Upper lobe of left lung (tissue), 6 donors: ENCODE measurements around the gene ATF6. TPM values are rescaled to one million over a fixed set of nuclear protein-coding genes. Genes with fewer than 3 reads are reported as not detected.

ENCODE experiments used
- ATAC-seq, 2 donors: fragments of 200-7000 bp; cut with Tn5 transposase; one replicate each; pipeline ENCODE4 v1.9.1; 2022; ENCODE audit warnings: mild to moderate bottlenecking in 2 of 2, moderate library complexity in 2 of 2; ENCODE audit not compliant: low FRiP score in 2 of 2
- DNase-seq, 2 donors: peaks; one replicate each; pipeline ENCODE4 v3.0.0-alpha.2; 2019 to 2020
- H3K27ac ChIP-seq, 4 donors: fragments of 200-600 bp; sonication (generic); one replicate each; pipeline ENCODE4 v1.5.1; 2016 to 2019
- H3K27me3 ChIP-seq, 4 donors: fragments of 200-600 bp; sonication (generic); one replicate each; pipeline ENCODE4 v1.5.1; 2017 to 2019
- H3K36me3 ChIP-seq, 4 donors: fragments of 200-600 bp; sonication (generic); one replicate each; pipeline ENCODE4 v1.5.1; 2016 to 2019
- H3K4me1 ChIP-seq, 4 donors: fragments of 200-600 bp; sonication (generic); one replicate each; pipeline ENCODE4 v1.5.1; 2018 to 2019
- H3K4me3 ChIP-seq, 4 donors: fragments of 200-600 bp; sonication (generic); one replicate each; pipeline ENCODE4 v1.5.1; 2017 to 2019; ENCODE audit warnings: mild to moderate bottlenecking in 2 of 4, moderate library complexity in 1 of 4
- H3K9me3 ChIP-seq, 4 donors: fragments of 200-600 bp; sonication (generic); one replicate each; pipeline ENCODE4 v1.5.1; 2018 to 2019
- EP300 ChIP-seq, 4 donors: sonication (generic); formaldehyde crosslinking; IDR thresholded peaks; one replicate each; pipeline ENCODE4 v1.5.1; 2017; ENCODE audit warnings: antibody characterized with exemption in 4 of 4, control low read depth in 2 of 4
- POLR2A ChIP-seq, 4 donors: fragments of 450-650 bp; IDR thresholded peaks; one replicate each; pipeline ENCODE4 v1.5.1; 2016 to 2017; ENCODE audit warnings: antibody characterized with exemption in 4 of 4, mild to moderate bottlenecking in 2 of 4
- POLR2AphosphoS5 ChIP-seq, 2 donors: sonication (generic); formaldehyde crosslinking; IDR thresholded peaks; one replicate each; pipeline ENCODE4 v1.5.1; 2017; ENCODE audit warnings: antibody characterized with exemption in 2 of 2
- WGBS, 2 donors: methylation state at CpG; one replicate each; pipeline ENCODE4 v1.1.5; 2017 to 2018; 5-methylcytosine and 5-hydroxymethylcytosine counted together
- total RNA-seq, 6 donors: library from RNA; depleted of rRNA in 4 of 6; stranded (reverse); fragments of >200 nt in 4 of 6; gene quantifications; one replicate each; pipeline versions ENCODE4 v1.1.0 to v1.2.1, GENCODE V29; 2016 to 2021
- TF ChIP-seq, protein P1 (sequence below), 6 experiments: fragments of 450-650 bp in 4 of 6; fragments of 200-600 bp in 2 of 6; sonication (generic) in 2 of 6; IDR thresholded peaks; one replicate each; pipeline ENCODE4 v1.5.1; 2016 to 2019; ENCODE audit warnings: antibody characterized with exemption in 6 of 6
- donor health status: DM: no; HTN: no; CAD: no; lungs with moderate emphysema.
- donor health status: DM: no; HTN: yes; CAD: no; lungs with severe emphysema.

Gene ATF6
- total RNA-seq, 6 donors from 2014 or later, result 14.2 to 36.7 (median 27.0) TPM

GRCh38 chr1:161736335-161736969 lies 29.7 kb upstream of the ATF6 start:
- Histone ChIP-seq H3K4me1 (peaks cover 22 to 30% (median 26%) of the 10 kb centered on the region in 4 donors), H3K27me3 (no peaks in the 10 kb centered on the region), H3K9me3 (no peaks in the 10 kb centered on the region), H3K4me3 (no peak overlapping the region), H3K36me3 (no peaks in the 10 kb centered on the region), H3K27ac (no peak overlapping the region)
- WGBS, 2 donors, result 69 to 82% methylated on average over 4 of the region's 4 CpGs
- ATAC-seq (no peak), DNase-seq (no peak)
- no peak for TF ChIP-seq POLR2AphosphoS5 (IDR thresholded peaks at IDR 0.05)
- no peak for TF ChIP-seq POLR2A (IDR thresholded peaks at IDR 0.05)
- TF ChIP-seq, protein P1, sequence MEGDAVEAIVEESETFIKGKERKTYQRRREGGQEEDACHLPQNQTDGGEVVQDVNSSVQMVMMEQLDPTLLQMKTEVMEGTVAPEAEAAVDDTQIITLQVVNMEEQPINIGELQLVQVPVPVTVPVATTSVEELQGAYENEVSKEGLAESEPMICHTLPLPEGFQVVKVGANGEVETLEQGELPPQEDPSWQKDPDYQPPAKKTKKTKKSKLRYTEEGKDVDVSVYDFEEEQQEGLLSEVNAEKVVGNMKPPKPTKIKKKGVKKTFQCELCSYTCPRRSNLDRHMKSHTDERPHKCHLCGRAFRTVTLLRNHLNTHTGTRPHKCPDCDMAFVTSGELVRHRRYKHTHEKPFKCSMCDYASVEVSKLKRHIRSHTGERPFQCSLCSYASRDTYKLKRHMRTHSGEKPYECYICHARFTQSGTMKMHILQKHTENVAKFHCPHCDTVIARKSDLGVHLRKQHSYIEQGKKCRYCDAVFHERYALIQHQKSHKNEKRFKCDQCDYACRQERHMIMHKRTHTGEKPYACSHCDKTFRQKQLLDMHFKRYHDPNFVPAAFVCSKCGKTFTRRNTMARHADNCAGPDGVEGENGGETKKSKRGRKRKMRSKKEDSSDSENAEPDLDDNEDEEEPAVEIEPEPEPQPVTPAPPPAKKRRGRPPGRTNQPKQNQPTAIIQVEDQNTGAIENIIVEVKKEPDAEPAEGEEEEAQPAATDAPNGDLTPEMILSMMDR (IDR thresholded peaks at IDR 0.05), result no peak
- no peak for TF ChIP-seq EP300 (IDR thresholded peaks at IDR 0.05)

DNA sequence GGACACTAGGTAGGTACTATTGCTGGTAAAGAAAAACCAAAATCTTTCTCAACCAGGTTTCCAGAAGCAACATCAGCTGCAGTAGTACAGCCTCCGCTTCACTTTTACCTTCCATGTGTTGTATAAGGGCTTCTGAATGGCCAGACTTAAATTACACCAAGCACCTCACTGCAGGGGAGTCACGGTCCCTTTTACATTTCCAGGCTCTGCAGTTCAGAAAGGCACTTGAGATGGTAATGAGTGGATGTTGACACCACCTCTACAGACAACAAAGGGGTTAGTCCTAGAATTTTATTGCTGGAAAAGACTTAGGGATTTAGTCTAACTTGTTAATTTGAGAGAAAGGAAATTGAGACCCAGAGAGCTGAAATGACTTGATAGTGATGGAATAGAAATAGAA lies 28.5 kb upstream of the ATF6 start:
- Histone ChIP-seq H3K9me3 (no peaks in the 10 kb centered on the region), H3K4me1 (peaks cover 22 to 33% (median 26%) of the 10 kb centered on the region in 4 donors), H3K4me3 (no peak overlapping the region), H3K36me3 (no peaks in the 10 kb centered on the region), H3K27ac (no peak overlapping the region), H3K27me3 (no peaks in the 10 kb centered on the region)
- no peak for DNase-seq
- ATAC-seq, result no peak
- TF ChIP-seq EP300 (IDR thresholded peaks at IDR 0.05) (no peak), POLR2AphosphoS5 (IDR thresholded peaks at IDR 0.05) (no peak), POLR2A (IDR thresholded peaks at IDR 0.05) (no peak)
- TF ChIP-seq, protein P1 (IDR thresholded peaks at IDR 0.05), result no peak
- 48 to 84% methylated on average over 2 of the region's 2 CpGs for WGBS, 2 donors

DNA sequence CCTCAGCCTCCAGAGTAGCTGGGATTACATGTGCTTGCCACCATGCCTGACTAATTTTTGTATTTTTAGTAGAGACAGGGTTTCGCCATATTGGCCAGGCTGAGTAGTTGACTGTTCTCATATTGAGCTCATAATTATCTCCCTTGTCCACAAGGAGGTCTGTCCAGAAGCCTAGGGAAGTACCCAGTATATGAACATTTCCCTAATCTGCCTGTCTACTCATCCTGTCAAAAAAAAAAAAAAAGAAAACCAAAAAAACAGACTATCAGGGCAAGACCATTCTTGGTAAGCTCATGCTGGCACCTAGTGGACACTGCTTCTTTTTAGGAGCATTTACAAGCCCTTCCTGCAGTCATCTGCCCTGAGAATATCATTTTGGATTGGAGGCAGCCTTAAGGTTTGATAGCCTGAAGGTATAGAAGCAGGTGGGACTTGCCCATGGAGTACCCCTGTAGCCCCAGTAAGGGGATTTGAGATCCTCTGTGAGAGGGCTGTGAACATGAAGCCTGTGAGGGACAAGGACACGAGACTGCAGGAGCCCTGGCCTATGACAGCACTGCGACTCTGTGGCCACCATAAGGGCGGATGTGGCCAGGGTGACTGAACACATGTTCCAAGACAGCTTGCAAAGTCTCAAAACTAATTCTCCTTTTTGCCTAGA lies 27.4 kb upstream of the ATF6 start:
- no peaks in the 10 kb centered on the region for H3K9me3 ChIP-seq
- 82 to 84% methylated on average over 3 to 4 of the region's 4 CpGs for WGBS, 2 donors
- peak in 1 of 4 donors; percentile 12 for TF ChIP-seq POLR2A (IDR thresholded peaks at IDR 0.05)
- no peak for TF ChIP-seq EP300 (IDR thresholded peaks at IDR 0.05)
- peak in 1 of 2 donors; percentile 26 for TF ChIP-seq POLR2AphosphoS5 (IDR thresholded peaks at IDR 0.05)
- TF ChIP-seq, protein P1 (IDR thresholded peaks at IDR 0.05), result peak in 5 of 6 experiments; percentile 34 to 47 (median 39)
- H3K4me3 ChIP-seq, result no peak overlapping the region
- peak; percentile 81 to 82 for ATAC-seq
- DNase-seq, result peak in 1 of 2 donors; percentile 70
- no peaks in the 10 kb centered on the region for H3K27me3 ChIP-seq
- H3K4me1 ChIP-seq, result peaks cover 22 to 33% (median 26%) of the 10 kb centered on the region in 4 donors
- H3K27ac ChIP-seq, result peak overlapping the region; percentile 19 to 79 (median 50)
- no peaks in the 10 kb centered on the region for H3K36me3 ChIP-seq

DNA sequence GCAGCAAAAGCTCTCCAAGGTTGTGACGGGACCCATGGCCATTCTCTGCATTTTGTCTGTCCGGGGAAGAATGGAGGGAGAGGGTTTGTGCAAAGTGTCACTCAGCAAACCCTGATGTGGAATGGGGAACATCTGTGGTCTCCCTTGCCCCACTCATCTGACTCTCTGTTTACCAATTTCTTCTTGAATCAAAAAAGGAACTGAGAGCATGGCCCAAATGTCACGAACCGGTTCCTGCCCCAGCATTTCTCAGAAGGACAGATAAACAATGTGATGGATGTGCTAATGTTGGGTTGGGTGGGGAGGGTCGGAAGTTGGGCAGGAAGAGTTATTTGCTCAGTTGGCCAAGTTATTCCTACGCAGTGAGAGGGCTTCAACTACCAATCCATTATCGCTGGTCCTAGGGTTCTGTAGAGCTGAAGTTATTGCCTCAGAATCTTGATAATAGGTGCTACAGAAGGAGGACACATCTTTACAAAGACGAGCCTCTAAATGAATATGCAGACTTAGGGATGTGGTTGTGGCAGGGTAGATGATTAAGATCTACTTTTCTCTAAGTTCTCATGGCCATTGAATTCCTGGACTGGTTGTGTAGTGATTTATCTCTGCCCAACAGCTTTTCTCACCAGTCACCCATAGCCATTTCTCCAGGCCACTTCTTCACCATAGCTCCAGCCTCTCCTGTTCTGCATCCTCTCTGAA lies 26.1 kb upstream of the ATF6 start:
- no peaks in the 10 kb centered on the region for H3K36me3 ChIP-seq
- no peak overlapping the region for H3K4me3 ChIP-seq
- peak; percentile 63 to 69 for ATAC-seq
- WGBS, 2 donors, result 27 to 41% methylated on average over 8 of the region's 8 CpGs
- H3K27ac ChIP-seq, result peak overlapping the region; percentile 32 to 79 (median 58)
- H3K9me3 ChIP-seq, result no peaks in the 10 kb centered on the region
- TF ChIP-seq POLR2A (IDR thresholded peaks at IDR 0.05), result peak in 1 of 4 donors; percentile 41
- TF ChIP-seq POLR2AphosphoS5 (IDR thresholded peaks at IDR 0.05), result peak in 1 of 2 donors; percentile 51
- peak in 1 of 4 donors; percentile 32 for TF ChIP-seq EP300 (IDR thresholded peaks at IDR 0.05)
- TF ChIP-seq, protein P1 (IDR thresholded peaks at IDR 0.05), result no peak
- no peaks in the 10 kb centered on the region for H3K27me3 ChIP-seq
- peaks cover 22 to 33% (median 26%) of the 10 kb centered on the region in 4 donors for H3K4me1 ChIP-seq
- peak in 1 of 2 donors; percentile 60 for DNase-seq
